GM12875 (cell line): ENCODE measurements around the gene ZNF326.

Experiments used
- H3K4me3 ChIP-seq: one replicate; pipeline ENCODE4 v1.5.1; 2011; ENCODE audit warnings: low read depth, low read length, control low read depth
- CTCF ChIP-seq: IDR thresholded peaks from 2 replicates; pipeline ENCODE4 v1.5.1; 2011; ENCODE audit warnings: low read depth, mild to moderate bottlenecking, control low read depth, inconsistent platforms, low read length, moderate library complexity, borderline replicate concordance; ENCODE audit not compliant: insufficient read depth

ZNF326 gene

GRCh38 chr1:89999208-89999607, 4.3 kb downstream of the ZNF326 start:
- TF ChIP-seq CTCF, result no peak
- no peak overlapping the region for H3K4me3 ChIP-seq

GRCh38 chr1:89999628-90000027, 4.7 kb downstream of the ZNF326 start:
- no peak for TF ChIP-seq CTCF
- no peak overlapping the region for H3K4me3 ChIP-seq

GRCh38 chr1:90000934-90001676, 6.2 kb downstream of the ZNF326 start:
- TF ChIP-seq CTCF, result no peak
- H3K4me3 ChIP-seq, result no peak overlapping the region

- H3K4me3 ChIP-seq, result no peak overlapping the region
- no peak for TF ChIP-seq CTCF
Observed at GRCh38 chr1:90007979-90008404, 13.1 kb downstream of the ZNF326 start.

GRCh38 chr1:90012300-90012699, 17.4 kb downstream of the ZNF326 start:
- no peak overlapping the region for H3K4me3 ChIP-seq
- no peak for TF ChIP-seq CTCF

- H3K4me3 ChIP-seq, result no peak overlapping the region
- TF ChIP-seq CTCF, result no peak
Observed at GRCh38 chr1:90023691-90024090, 28.8 kb downstream of the ZNF326 start.

- TF ChIP-seq CTCF, result no peak
Observed at GRCh38 chr1:90027281-90027680, 32.4 kb downstream of the ZNF326 start.

More at GRCh38 chr1:90027281-90027680, 32.4 kb downstream of the ZNF326 start:
- no peak overlapping the region for H3K4me3 ChIP-seq
